GM21825 (cell line): Measurements from ENCODE around the gene LONRF3.

Source experiments
- ATAC-seq: cut with Tn5 transposase; IDR thresholded peaks from one replicate; pipeline ENCODE4 v1.9.1; 2021; ENCODE audit warnings: mild to moderate bottlenecking, moderate library complexity; ENCODE audit not compliant: unreplicated experiment

The LONRF3 gene

GRCh38 chrX:119030990-119031389 lies 56.6 kb downstream of the LONRF3 start:
- no peak for ATAC-seq

- ATAC-seq, result no peak
Measured at GRCh38 chrX:119036107-119037029, 62.0 kb downstream of the LONRF3 start.

GRCh38 chrX:119040432-119040831 lies 66.0 kb downstream of the LONRF3 start:
- no peak for ATAC-seq

GRCh38 chrX:119041175-119041574 lies 66.8 kb downstream of the LONRF3 start:
- ATAC-seq, result no peak

GRCh38 chrX:119042040-119042439 lies 67.6 kb downstream of the LONRF3 start:
- no peak for ATAC-seq

- no peak for ATAC-seq
Measured at GRCh38 chrX:119042996-119043395, 68.6 kb downstream of the LONRF3 start.

GRCh38 chrX:119045884-119046283 lies 71.5 kb downstream of the LONRF3 start:
- ATAC-seq, result no peak

GRCh38 chrX:119055687-119056086 lies 81.3 kb downstream of the LONRF3 start:
- ATAC-seq, result no peak

GRCh38 chrX:119062750-119063374 lies 88.4 kb downstream of the LONRF3 start:
- no peak for ATAC-seq

- ATAC-seq, result no peak
Measured at GRCh38 chrX:119063428-119063827, 89.0 kb downstream of the LONRF3 start.

- ATAC-seq, result no peak
Measured at GRCh38 chrX:119067023-119067739, 92.8 kb downstream of the LONRF3 start.
